ENCODE results near the gene CCNQ.

- TF ChIP-seq SRF (IDR thresholded peaks at IDR 0.05; ENCODE audit: low read depth) = no peak
- TF ChIP-seq POLR2A (IDR thresholded peaks at IDR 0.05; ENCODE audit: borderline replicate concordance, extremely low read depth, insufficient read depth, insufficient read length) = no peak
- TF ChIP-seq ATF3 (IDR thresholded peaks at IDR 0.05) = no peak
- no peak for TF ChIP-seq EZH2 (IDR thresholded peaks at IDR 0.05)
- no peak for TF ChIP-seq CTCF (IDR thresholded peaks at IDR 0.05 in 2 of 3, conservative IDR thresholded peaks at IDR 0.05 in 1 of 3; ENCODE audit: borderline replicate concordance in 1 of 3, insufficient read depth in 1 of 3, low read depth in 2 of 3, low read length in 2 of 3)
- no peak for TF ChIP-seq EGR1 (IDR thresholded peaks at IDR 0.05; ENCODE audit: low read depth)
- no peak for TF ChIP-seq RAD21 (IDR thresholded peaks at IDR 0.05; ENCODE audit: low read depth)
- no peak for TF ChIP-seq MAX (IDR thresholded peaks at IDR 0.05)
- TF ChIP-seq EZH2phosphoT487 (IDR thresholded peaks at IDR 0.05; ENCODE audit: borderline replicate concordance) = no peak
- no peak for TF ChIP-seq YY1 (IDR thresholded peaks at IDR 0.05; ENCODE audit: extremely low read depth, insufficient replicate concordance, low read depth, low read length)
- TF ChIP-seq POLR2AphosphoS5 (IDR thresholded peaks at IDR 0.05; ENCODE audit: low read depth, low read length) = no peak
- TF ChIP-seq ZFX (IDR thresholded peaks at IDR 0.05) = no peak
Observed at GRCh38 chrX:153538424-153538823, 60.5 kb downstream of the CCNQ start.
